CD14-positive monocyte (primary cell): ENCODE results near the gene CCDC88C. TPM values are rescaled to one million over a fixed set of nuclear protein-coding genes. Genes with fewer than 3 reads are reported as not detected.

Experiments
- DNase-seq, 3 donors: peaks; one replicate each; pipeline ENCODE4 v3.0.0-alpha.2; 2011 to 2022
- H2AFZ ChIP-seq: 2 replicates; pipeline ENCODE4 v1.6.0; 2012; ENCODE audit warnings: mild to moderate bottlenecking, low read depth, low read length, inconsistent platforms; ENCODE audit not compliant: insufficient read depth, poor library complexity, severe bottlenecking
- H3K27ac ChIP-seq, 2 donors: 1 replicate in 1 of 2; 2 replicates in 1 of 2; pipeline ENCODE4 v1.5.1; 2012 to 2013; ENCODE audit warnings: low read length in 2 of 2, control low read depth in 1 of 2, inconsistent platforms in 1 of 2, low read depth in 1 of 2, mild to moderate bottlenecking in 1 of 2
- H3K27me3 ChIP-seq, 2 donors: one replicate each; pipeline versions ENCODE4 v1.6.0 to v1.6.1; 2011 to 2013; ENCODE audit warnings: low read length in 2 of 2; ENCODE audit not compliant: control insufficient read depth in 2 of 2, insufficient read depth in 2 of 2
- H3K36me3 ChIP-seq, 2 donors: replicated peaks in 1 of 2; 1 replicate in 1 of 2; 2 replicates in 1 of 2; pipeline versions ENCODE4 v1.5.1 to v1.6.1; 2012 to 2013; ENCODE audit warnings: low read length in 2 of 2, control low read depth in 1 of 2, inconsistent platforms in 1 of 2, mild to moderate bottlenecking in 1 of 2; ENCODE audit not compliant: insufficient read depth in 2 of 2, control insufficient read depth in 1 of 2
- H3K4me1 ChIP-seq, 2 donors: 1 replicate in 1 of 2; 2 replicates in 1 of 2; pipeline versions ENCODE4 v1.5.1 to v1.6.1; 2012 to 2013; ENCODE audit warnings: low read length in 2 of 2, control low read depth in 1 of 2, inconsistent platforms in 1 of 2, mild to moderate bottlenecking in 1 of 2, moderate library complexity in 1 of 2; ENCODE audit not compliant: insufficient read depth in 2 of 2, control insufficient read depth in 1 of 2
- H3K4me2 ChIP-seq: replicated peaks from 2 replicates; pipeline ENCODE3; 2012; ENCODE audit warnings: low read length, moderate library complexity, mild to moderate bottlenecking; ENCODE audit not compliant: poor library complexity, severe bottlenecking; ENCODE audit errors: extremely low read depth
- H3K4me3 ChIP-seq, 3 experiments: fragments of 200-600 bp in 1 of 3; sonication (generic) in 1 of 3; replicated peaks in 1 of 3; 1 replicate in 2 of 3; 2 replicates in 1 of 3; pipeline ENCODE4 v1.5.1; 2011 to 2013; ENCODE audit warnings: low read length in 3 of 3, mild to moderate bottlenecking in 3 of 3, control low read depth in 2 of 3, low read depth in 2 of 3, inconsistent platforms in 1 of 3, moderate library complexity in 1 of 3
- H3K79me2 ChIP-seq: 2 replicates; pipeline ENCODE4 v1.6.0; 2012; ENCODE audit warnings: mild to moderate bottlenecking, control low read depth, inconsistent platforms, low read length, moderate library complexity; ENCODE audit not compliant: insufficient read depth
- H3K9ac ChIP-seq: 2 replicates; pipeline ENCODE4 v1.6.0; 2017; ENCODE audit warnings: low read length, mild to moderate bottlenecking; ENCODE audit not compliant: insufficient read depth, poor library complexity, severe bottlenecking
- H3K9me3 ChIP-seq, 2 donors: replicated peaks in 1 of 2; 1 replicate in 1 of 2; 2 replicates in 1 of 2; pipeline versions ENCODE4 v1.5.1 to v1.6.1; 2012 to 2013; ENCODE audit warnings: low read length in 2 of 2, control low read depth in 1 of 2; ENCODE audit not compliant: control insufficient read depth in 1 of 2, insufficient read depth in 1 of 2
- H4K20me1 ChIP-seq: 2 replicates; pipeline ENCODE4 v1.6.0; 2012; ENCODE audit warnings: mild to moderate bottlenecking, low read length, control low read depth, moderate library complexity; ENCODE audit not compliant: insufficient read depth
- H3K27ac Mint-ChIP-seq, 7 donors: one replicate each; pipeline ENCODE4 v1.8.0; 2020; ENCODE audit warnings: mild to moderate bottlenecking in 7 of 7, mixed read lengths in 7 of 7, moderate library complexity in 6 of 7, inconsistent platforms in 2 of 7
- H3K27me3 Mint-ChIP-seq, 3 donors: one replicate each; pipeline ENCODE4 v1.8.0; 2021 to 2022; ENCODE audit warnings: low read depth in 3 of 3, mild to moderate bottlenecking in 3 of 3, mixed read lengths in 3 of 3, moderate library complexity in 3 of 3, inconsistent platforms in 1 of 3
- H3K36me3 Mint-ChIP-seq, 2 donors: one replicate each; pipeline ENCODE4 v1.8.0; 2020; ENCODE audit warnings: mixed read lengths in 2 of 2, inconsistent platforms in 1 of 2, mild to moderate bottlenecking in 1 of 2
- H3K4me1 Mint-ChIP-seq: one replicate; pipeline ENCODE4 v1.8.0; 2020; ENCODE audit warnings: mild to moderate bottlenecking, mixed read lengths
- H3K4me3 Mint-ChIP-seq, 2 donors: one replicate each; pipeline ENCODE4 v1.8.0; 2020; ENCODE audit warnings: mild to moderate bottlenecking in 2 of 2, mixed read lengths in 2 of 2, moderate library complexity in 1 of 2
- H3K9me3 Mint-ChIP-seq, 7 donors: one replicate each; pipeline ENCODE4 v1.8.0; 2020 to 2022; ENCODE audit warnings: mixed read lengths in 7 of 7, mild to moderate bottlenecking in 6 of 7, moderate library complexity in 6 of 7, inconsistent platforms in 2 of 7
- WGBS: methylation state at CpG from one replicate; pipeline ENCODE4 v1.1.5; 2013; ENCODE audit warnings: missing lambda C conversion rate; ENCODE audit not compliant: insufficient coverage; 5-methylcytosine and 5-hydroxymethylcytosine counted together
- intact Hi-C, 2 donors: fragments of 100-400 bp; cut with micrococcal nuclease; formaldehyde crosslinking; loops; one replicate each; pipeline versions ENCODE4 v1.15.0 to v1.15.1; 2023
- polyA plus RNA-seq, 3 donors: library from polyadenylated mRNA; depleted of rRNA in 1 of 3; unstranded in 2 of 3; stranded (reverse) in 1 of 3; fragments of 300-500 nt in 2 of 3; fragments of >200 nt in 1 of 3; fragmentation: Illumina TruSeq in 2 of 3; gene quantifications; 1 replicate in 2 of 3; 2 replicates in 1 of 3; pipeline ENCODE4 v1.2.3, GENCODE V29; 2012 to 2021
- TF ChIP-seq, protein P1 (sequence below): fragments of 200-600 bp; IDR thresholded peaks from one replicate; pipeline ENCODE4 v1.8.0; 2022; ENCODE audit warnings: antibody characterized with exemption, mild to moderate bottlenecking

CCDC88C gene
- polyA plus RNA-seq, 3 donors, result 11.6 to 69.7 (median 12.3) TPM

DNA sequence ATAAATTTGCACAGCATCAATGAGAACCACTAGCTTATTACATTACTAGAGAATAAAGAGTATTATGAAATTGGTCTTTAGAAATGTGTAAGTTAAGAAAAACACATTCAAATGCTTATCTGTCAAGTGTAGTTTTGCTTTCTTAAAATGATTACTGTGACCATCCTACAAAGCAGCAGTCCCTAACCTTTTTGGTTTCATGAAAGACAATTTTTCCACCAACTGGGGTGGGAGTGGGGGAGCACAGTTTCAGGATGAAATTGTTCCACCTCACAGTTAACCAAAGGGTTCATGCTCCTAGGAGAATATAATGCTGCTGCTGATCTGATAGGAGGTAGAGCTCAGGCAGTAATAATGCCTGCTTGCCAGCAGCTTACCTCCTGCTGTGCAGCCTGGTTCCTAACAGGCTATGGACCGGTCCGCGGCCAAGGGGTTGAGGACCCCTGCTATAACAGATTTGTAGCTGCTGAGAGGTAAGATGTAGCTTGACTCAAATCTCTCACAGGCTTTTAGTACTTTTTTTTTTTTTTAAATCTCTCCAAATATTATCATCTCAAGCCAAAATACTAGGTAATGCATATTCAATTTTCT lies 47.1 kb upstream of the CCDC88C start:
- H3K4me1 ChIP-seq, result no peaks in the 10 kb centered on the region
- TF ChIP-seq, protein P1, sequence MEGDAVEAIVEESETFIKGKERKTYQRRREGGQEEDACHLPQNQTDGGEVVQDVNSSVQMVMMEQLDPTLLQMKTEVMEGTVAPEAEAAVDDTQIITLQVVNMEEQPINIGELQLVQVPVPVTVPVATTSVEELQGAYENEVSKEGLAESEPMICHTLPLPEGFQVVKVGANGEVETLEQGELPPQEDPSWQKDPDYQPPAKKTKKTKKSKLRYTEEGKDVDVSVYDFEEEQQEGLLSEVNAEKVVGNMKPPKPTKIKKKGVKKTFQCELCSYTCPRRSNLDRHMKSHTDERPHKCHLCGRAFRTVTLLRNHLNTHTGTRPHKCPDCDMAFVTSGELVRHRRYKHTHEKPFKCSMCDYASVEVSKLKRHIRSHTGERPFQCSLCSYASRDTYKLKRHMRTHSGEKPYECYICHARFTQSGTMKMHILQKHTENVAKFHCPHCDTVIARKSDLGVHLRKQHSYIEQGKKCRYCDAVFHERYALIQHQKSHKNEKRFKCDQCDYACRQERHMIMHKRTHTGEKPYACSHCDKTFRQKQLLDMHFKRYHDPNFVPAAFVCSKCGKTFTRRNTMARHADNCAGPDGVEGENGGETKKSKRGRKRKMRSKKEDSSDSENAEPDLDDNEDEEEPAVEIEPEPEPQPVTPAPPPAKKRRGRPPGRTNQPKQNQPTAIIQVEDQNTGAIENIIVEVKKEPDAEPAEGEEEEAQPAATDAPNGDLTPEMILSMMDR, result no peak
- H3K27ac ChIP-seq, result no peak overlapping the region
- WGBS, result no CpG with 5 or more reads among the region's 3 CpGs
- Mint-ChIP-seq H3K9me3 (no peaks in the 10 kb centered on the region), H3K27me3 (no peaks in the 10 kb centered on the region), H3K4me3 (no peak overlapping the region), H3K36me3 (peaks cover 81 to 95% of the 10 kb centered on the region in 2 donors), H3K4me1 (no peaks in the 10 kb centered on the region), H3K27ac (peak overlapping the region in 1 of 7 donors; percentile 21)
- H3K9me3 ChIP-seq, result no peaks in the 10 kb centered on the region
- no peak overlapping the region for H3K4me3 ChIP-seq
- H3K79me2 ChIP-seq, result peaks cover 28% of the 10 kb centered on the region
- no peaks in the 10 kb centered on the region for H3K27me3 ChIP-seq
- no peak for DNase-seq
- intact Hi-C loops, result no loop called here
- H2AFZ ChIP-seq, result no peak overlapping the region
- H3K4me2 ChIP-seq, result no peak overlapping the region
- no peak overlapping the region for H3K9ac ChIP-seq
- peaks cover 90 to 100% of the 10 kb centered on the region in 2 donors for H3K36me3 ChIP-seq
- peaks cover 90% of the 10 kb centered on the region for H4K20me1 ChIP-seq

DNA sequence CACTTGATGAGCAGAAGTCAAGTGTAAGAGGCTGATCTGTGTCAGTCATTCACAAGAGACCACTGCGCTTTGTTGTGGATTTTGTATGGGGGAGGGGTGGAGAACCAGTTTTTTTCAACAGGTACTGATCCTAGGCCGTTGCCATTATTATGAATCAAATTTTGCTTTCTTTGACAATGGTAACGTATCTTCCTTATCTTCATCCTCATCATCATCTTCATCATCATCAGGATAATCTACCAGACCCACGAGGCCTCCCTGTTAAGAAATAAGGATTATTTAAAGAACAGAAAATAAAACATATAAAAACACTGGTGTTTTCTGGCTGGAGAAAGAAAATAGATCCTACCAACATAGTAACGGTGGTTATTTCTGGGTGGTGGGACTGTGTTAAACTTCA lies 41.0 kb upstream of the CCDC88C start:
- no peak overlapping the region for H3K4me2 ChIP-seq
- intact Hi-C loops, result no loop called here

More for the DNA sequence above, 41.0 kb upstream of the CCDC88C start:
- Mint-ChIP-seq H3K36me3 (peaks cover 76 to 86% of the 10 kb centered on the region in 2 donors), H3K4me1 (no peaks in the 10 kb centered on the region), H3K27ac (peak overlapping the region in 1 of 7 donors; percentile 1), H3K27me3 (no peaks in the 10 kb centered on the region), H3K4me3 (no peak overlapping the region), H3K9me3 (no peaks in the 10 kb centered on the region)
- no peak for DNase-seq
- no peak overlapping the region for H2AFZ ChIP-seq
- no peaks in the 10 kb centered on the region for H3K79me2 ChIP-seq
- H3K4me3 ChIP-seq, result no peak overlapping the region
- H3K36me3 ChIP-seq, result peaks cover 77 to 94% of the 10 kb centered on the region in 2 donors
- TF ChIP-seq, protein P1, result no peak
- no peaks in the 10 kb centered on the region for H3K4me1 ChIP-seq
- no peak overlapping the region for H3K27ac ChIP-seq
- H3K9ac ChIP-seq, result no peak overlapping the region
- H3K9me3 ChIP-seq, result no peaks in the 10 kb centered on the region
- no peaks in the 10 kb centered on the region for H3K27me3 ChIP-seq
- peaks cover 82% of the 10 kb centered on the region for H4K20me1 ChIP-seq
- no CpG with 5 or more reads among the region's 5 CpGs for WGBS
